GM21717 (cell line): ENCODE measurements around the gene SPATA2L.

Experiments
- ATAC-seq: cut with Tn5 transposase; IDR thresholded peaks from one replicate; pipeline ENCODE4 v1.9.1; 2021; ENCODE audit warnings: mild to moderate bottlenecking, moderate library complexity; ENCODE audit not compliant: unreplicated experiment

SPATA2L gene

GRCh38 chr16:89729863-89730593 lies 28.5 kb upstream of the SPATA2L start:
- ATAC-seq = no peak

- ATAC-seq = no peak
Measured at GRCh38 chr16:89729293-89729692, 27.8 kb upstream of the SPATA2L start.

- ATAC-seq = no peak
Measured at GRCh38 chr16:89727406-89728120, 26.1 kb upstream of the SPATA2L start.

- no peak for ATAC-seq
Measured at GRCh38 chr16:89723279-89724250, 22.1 kb upstream of the SPATA2L start.

- peak; percentile 17 for ATAC-seq
Measured at GRCh38 chr16:89722392-89723278, 21.1 kb upstream of the SPATA2L start.

GRCh38 chr16:89721546-89722391 lies 20.3 kb upstream of the SPATA2L start:
- ATAC-seq = peak; percentile 31

- peak; percentile 47 for ATAC-seq
Measured at GRCh38 chr16:89720813-89721545, 19.5 kb upstream of the SPATA2L start, which contains the start of the genes VPS9D1 and ZNF276. VPS9D1 (minus strand) TSS chr16:89720898; CDS start chr16:89720861, 37 bp downstream. ZNF276 (plus strand) TSS chr16:89721537; CDS start chr16:89721641, 104 bp downstream.

GRCh38 chr16:89720551-89720812 lies 19.0 kb upstream of the SPATA2L start:
- ATAC-seq = no peak

GRCh38 chr16:89717688-89718505 lies 16.4 kb upstream of the SPATA2L start:
- no peak for ATAC-seq

- no peak for ATAC-seq
Measured at GRCh38 chr16:89716916-89717687, 15.6 kb upstream of the SPATA2L start.

GRCh38 chr16:89716493-89716892 lies 15.0 kb upstream of the SPATA2L start:
- no peak for ATAC-seq

GRCh38 chr16:89712274-89712781 lies 10.8 kb upstream of the SPATA2L start:
- ATAC-seq = no peak

- ATAC-seq = no peak
Measured at GRCh38 chr16:89711601-89712273, 10.2 kb upstream of the SPATA2L start.

- no peak for ATAC-seq
Measured at GRCh38 chr16:89710709-89711564, 9.4 kb upstream of the SPATA2L start.

- ATAC-seq = no peak
Measured at GRCh38 chr16:89709716-89710432, 8.4 kb upstream of the SPATA2L start.
